Stimulated activated memory B cell treated with anti-CD40 and anti-IgM and Interleukin-4, amounts not matched to agents 10 μg/mL and 1 μg/mL and 100 μg/mL, for 72 hours (primary cell): ENCODE results near the gene COL4A4.
"Not testable (repeated sequence)": the region's sequence is repeated elsewhere in the genome, so short reads cannot be mapped to it uniquely, and the experiment has no call there.

Experiments
- ATAC-seq: fragments of 150-1000 bp; cut with Tn5 transposase; 2 replicates; pipeline ENCODE4 v1.10.0; 2021
- H3K27ac Mint-ChIP-seq: one replicate; pipeline ENCODE4 v1.8.0; 2022; ENCODE audit warnings: mild to moderate bottlenecking, mixed read lengths
- H3K27me3 Mint-ChIP-seq: one replicate; pipeline ENCODE4 v1.8.0; 2022; ENCODE audit warnings: mixed read lengths
- H3K36me3 Mint-ChIP-seq: one replicate; pipeline ENCODE4 v1.8.0; 2022; ENCODE audit warnings: mixed read lengths
- H3K4me1 Mint-ChIP-seq: one replicate; pipeline ENCODE4 v1.8.0; 2022; ENCODE audit warnings: mixed read lengths
- H3K4me3 Mint-ChIP-seq: one replicate; pipeline ENCODE4 v1.8.0; 2022; ENCODE audit warnings: mild to moderate bottlenecking, moderate library complexity, mixed read lengths
- H3K9me3 Mint-ChIP-seq: one replicate; pipeline ENCODE4 v1.8.0; 2022; ENCODE audit warnings: mixed read lengths

The COL4A4 gene

DNA sequence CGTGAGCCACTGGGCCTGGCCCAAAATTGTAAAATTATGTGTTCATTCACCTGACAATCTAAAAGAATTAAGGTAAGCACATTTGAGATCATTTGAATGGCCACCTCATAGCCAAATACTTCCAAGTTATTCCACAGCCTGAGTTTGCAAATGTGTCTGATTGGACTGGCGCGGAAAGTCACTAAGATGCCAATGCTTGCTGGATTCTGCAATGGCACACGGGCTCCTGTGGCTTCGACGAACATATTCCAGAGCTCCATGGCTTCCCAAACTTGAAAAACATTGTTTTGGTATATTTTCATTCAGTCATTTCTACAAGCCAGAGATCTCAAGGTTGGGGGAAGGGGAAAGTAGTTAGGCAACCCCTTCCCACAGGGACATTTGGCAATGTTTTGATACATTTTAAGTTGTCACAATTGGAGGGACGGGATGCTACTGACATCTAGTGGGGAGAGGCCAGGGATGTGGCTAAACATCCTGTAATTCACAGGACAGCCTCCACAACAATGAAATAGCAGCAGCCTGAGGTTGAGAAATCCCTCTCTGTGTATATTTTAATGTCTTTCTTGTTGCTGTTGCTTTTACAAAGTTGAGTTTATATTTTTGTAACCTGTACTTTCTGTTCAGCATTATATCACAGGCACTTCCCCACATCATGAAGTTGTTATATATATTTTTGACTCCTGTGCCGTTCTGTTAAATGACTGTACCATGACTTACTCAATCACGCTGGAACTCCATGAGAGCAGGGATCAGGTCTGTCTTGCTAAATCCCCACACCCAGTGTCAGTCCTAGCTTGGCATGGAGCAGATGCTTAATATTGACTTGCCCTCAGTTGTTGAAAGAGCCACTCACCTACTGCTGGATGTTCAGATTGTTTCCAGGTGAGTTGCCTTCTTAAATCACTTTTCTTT lies 56.9 kb downstream of the COL4A4 start:
- no peak overlapping the region for H3K27ac Mint-ChIP-seq
- H3K27me3 Mint-ChIP-seq = no peaks in the 10 kb centered on the region
- peaks cover 17% of the 10 kb centered on the region for H3K36me3 Mint-ChIP-seq
- no peak overlapping the region for H3K4me3 Mint-ChIP-seq
- no peaks in the 10 kb centered on the region for H3K4me1 Mint-ChIP-seq
- ATAC-seq = no peak
- no peaks in the 10 kb centered on the region for H3K9me3 Mint-ChIP-seq

DNA sequence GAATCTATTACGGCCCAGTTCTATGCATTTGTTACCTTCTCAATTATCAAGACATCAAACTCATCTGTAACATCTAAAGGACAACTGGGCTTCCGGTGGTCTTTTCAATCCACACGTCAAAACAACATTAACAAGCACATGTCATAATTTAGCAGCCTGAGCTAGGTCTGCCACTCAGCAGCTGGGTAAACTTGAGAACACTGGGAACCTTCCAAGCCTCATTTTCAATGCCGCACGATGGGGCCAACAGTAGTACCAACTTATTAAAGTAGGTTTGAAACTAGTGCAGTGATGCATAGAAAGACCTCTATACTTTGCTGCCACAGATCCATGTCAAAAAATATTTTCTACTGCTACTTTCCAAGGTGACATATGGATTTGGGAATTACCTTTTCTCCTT lies 60.4 kb downstream of the COL4A4 start:
- ATAC-seq = no peak
- Mint-ChIP-seq H3K4me3 (no peak overlapping the region), H3K27ac (no peak overlapping the region), H3K36me3 (peaks cover 16% of the 10 kb centered on the region), H3K4me1 (no peaks in the 10 kb centered on the region), H3K27me3 (no peaks in the 10 kb centered on the region), H3K9me3 (no peaks in the 10 kb centered on the region)

DNA sequence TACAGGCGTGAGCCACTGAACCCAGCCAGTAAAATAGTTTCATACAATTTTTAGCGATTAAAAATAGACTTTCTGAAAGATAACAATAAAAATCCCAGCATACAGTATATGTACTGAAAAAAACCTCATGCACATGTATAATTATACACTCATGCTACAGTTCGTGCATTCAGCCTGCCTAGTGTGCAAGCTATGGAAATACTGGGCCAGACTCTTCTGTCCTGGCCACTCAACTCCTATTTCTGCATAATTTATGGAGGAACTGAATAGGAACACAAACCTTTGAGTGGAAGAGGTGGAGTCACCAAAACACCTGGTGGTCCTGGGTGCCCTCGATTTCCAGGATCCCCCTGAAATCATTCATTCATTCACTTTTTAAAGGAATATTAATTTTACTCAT lies 64.7 kb downstream of the COL4A4 start:
- Mint-ChIP-seq H3K4me3 (no peak overlapping the region), H3K27me3 (no peaks in the 10 kb centered on the region), H3K27ac (no peak overlapping the region), H3K9me3 (no peaks in the 10 kb centered on the region), H3K4me1 (no peaks in the 10 kb centered on the region), H3K36me3 (peaks cover 27% of the 10 kb centered on the region)
- ATAC-seq = no peak

DNA sequence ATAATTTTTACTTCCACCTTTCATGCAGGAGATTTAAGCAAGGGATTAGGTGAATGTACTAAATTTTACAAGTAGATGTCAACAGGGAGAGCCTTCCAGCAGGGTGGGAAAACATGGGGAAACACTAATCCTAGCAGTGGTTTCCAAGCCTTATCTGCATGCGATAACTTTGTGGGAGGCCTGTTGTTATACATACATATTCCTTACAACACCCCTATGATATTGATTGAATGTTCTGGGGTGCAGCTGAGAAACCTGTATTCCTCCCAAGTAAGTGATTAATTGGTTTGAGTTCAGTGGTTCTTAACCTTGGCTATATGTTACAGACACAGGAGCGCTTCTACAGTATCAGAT lies 65.9 kb downstream of the COL4A4 start:
- Mint-ChIP-seq H3K36me3 (peaks cover 39% of the 10 kb centered on the region), H3K27me3 (no peaks in the 10 kb centered on the region), H3K27ac (no peak overlapping the region), H3K4me3 (no peak overlapping the region), H3K4me1 (no peaks in the 10 kb centered on the region), H3K9me3 (no peaks in the 10 kb centered on the region)
- ATAC-seq = no peak

DNA sequence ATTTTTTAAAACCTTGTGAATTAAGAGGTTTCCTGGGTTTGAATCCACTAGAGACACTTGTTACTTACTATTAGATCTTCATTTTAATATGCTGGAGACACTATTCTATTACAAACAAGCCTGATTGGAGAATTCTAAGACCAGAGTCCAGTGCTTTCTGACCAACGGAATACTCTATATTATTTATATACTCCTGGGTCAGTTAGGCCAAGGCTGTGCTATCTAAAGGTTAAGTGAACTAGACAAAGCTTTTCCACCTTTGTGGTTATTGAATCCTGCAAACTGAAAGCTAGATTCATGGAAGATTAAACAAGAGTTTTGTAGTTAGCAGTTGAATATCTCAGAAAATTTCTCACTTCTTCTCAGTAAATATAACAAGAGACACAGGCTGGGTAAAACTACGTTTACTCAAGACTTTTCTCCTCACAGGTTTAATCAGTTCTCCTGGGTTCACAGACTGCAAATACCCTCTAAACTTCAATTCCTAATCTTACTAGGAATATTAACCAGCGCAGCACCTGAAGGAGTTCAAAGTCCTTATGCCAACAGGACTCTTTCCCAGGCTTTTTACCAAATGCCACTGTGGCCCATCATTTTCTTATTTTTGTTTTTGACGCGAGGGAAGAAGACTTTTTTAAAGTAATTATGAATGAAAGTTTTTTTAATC lies 66.4 kb downstream of the COL4A4 start:
- H3K4me1 Mint-ChIP-seq = no peaks in the 10 kb centered on the region
- peaks cover 44% of the 10 kb centered on the region for H3K36me3 Mint-ChIP-seq
- H3K9me3 Mint-ChIP-seq = no peaks in the 10 kb centered on the region
- no peak overlapping the region for H3K4me3 Mint-ChIP-seq
- no peaks in the 10 kb centered on the region for H3K27me3 Mint-ChIP-seq
- H3K27ac Mint-ChIP-seq = no peak overlapping the region
- ATAC-seq = no peak

DNA sequence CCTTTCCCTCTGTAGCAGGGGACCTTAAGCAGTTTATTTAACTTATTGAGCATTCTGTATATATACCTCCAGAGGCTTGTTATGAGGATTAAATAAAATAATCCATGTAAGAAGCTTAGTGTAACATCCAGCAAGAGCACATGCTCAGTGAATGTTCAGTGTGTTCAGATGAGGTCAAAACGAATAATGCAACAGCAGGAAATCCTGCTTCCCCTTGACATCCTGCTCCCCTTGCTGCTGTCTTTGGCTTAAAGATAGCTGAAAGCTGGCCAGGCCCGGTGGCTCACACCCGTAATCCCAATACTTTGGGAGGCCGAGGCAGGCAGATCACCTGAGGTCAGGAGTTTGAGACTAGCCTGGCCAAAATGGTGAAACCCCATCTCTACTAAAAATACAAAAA lies 68.7 kb downstream of the COL4A4 start:
- H3K4me1 Mint-ChIP-seq = no peaks in the 10 kb centered on the region
- no peak for ATAC-seq
- no peaks in the 10 kb centered on the region for H3K9me3 Mint-ChIP-seq
- no peaks in the 10 kb centered on the region for H3K27me3 Mint-ChIP-seq
- H3K27ac Mint-ChIP-seq = no peak overlapping the region
- peaks cover 45% of the 10 kb centered on the region for H3K36me3 Mint-ChIP-seq
- no peak overlapping the region for H3K4me3 Mint-ChIP-seq

DNA sequence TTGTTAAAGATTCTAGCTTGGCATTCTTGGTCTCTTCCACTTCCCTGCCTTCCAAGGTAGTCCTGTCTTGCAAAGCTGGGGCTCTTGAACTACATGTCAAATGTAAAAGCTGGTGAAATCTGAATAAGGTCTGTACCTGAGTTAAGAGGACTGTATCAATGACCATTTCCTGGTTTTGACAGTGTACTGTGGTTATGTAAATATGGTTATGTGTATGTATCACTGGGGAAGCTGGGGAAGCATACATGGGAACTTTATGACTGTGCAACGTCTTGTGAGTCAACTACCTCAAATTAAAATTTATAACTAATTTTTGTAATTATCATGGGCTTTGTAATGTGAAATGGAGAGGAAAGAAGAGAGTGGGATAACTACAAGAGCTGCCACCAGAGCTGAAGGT lies 81.7 kb downstream of the COL4A4 start:
- peaks cover 86% of the 10 kb centered on the region for H3K36me3 Mint-ChIP-seq

DNA sequence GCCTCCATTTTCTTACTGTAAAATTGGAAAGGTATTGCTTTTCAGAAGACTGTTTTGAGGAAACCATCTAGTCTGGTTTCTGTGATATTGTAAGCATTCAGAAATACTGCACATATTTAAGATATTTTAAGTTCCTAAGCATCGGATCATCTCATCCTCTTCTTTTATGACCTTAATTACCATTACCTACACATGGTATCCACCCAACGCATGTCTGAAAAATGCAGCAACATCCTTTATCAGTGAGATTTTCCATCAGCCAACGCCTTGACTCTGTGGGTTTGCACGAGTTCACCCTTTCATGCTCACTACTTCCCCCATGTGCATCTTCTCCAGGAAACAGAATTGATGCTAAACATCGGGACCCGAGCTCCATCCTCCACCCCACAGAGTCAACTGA lies 84.3 kb downstream of the COL4A4 start:
- ATAC-seq = no peak
- Mint-ChIP-seq H3K4me1 (peaks cover 21% of the 10 kb centered on the region), H3K9me3 (peaks cover 6% of the 10 kb centered on the region), H3K4me3 (no peak overlapping the region), H3K27ac (no peak overlapping the region), H3K27me3 (no peaks in the 10 kb centered on the region), H3K36me3 (peaks cover 90% of the 10 kb centered on the region)

More for the DNA sequence above, 81.7 kb downstream of the COL4A4 start:
- Mint-ChIP-seq H3K27me3 (no peaks in the 10 kb centered on the region), H3K27ac (peak overlapping the region; percentile 54), H3K9me3 (peaks cover 4% of the 10 kb centered on the region), H3K4me3 (no peak overlapping the region), H3K4me1 (peaks cover 7% of the 10 kb centered on the region)
- ATAC-seq = peak; percentile 64

DNA sequence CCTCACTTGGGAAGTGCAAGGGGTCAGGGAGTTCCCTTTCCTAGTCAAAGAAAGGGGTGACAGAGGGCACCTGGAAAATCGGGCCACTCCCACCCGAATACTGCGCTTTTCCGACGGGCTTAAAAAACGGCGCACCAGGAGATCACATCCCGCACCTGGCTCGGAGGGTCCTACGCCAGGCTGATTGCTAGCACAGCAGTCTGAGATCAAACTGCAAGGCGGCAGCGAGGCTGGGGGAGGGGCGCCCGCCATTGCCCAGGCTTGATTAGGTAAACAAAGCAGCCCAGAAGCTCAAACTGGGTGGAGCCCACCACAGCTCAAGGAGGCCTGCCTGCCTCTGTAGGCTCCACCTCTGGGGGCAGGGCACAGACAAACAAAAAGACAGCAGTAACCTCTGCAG lies 98.9 kb downstream of the COL4A4 start:
- not testable (repeated sequence) for H3K4me1 Mint-ChIP-seq, H3K27me3 Mint-ChIP-seq, H3K27ac Mint-ChIP-seq, H3K9me3 Mint-ChIP-seq, ATAC-seq, H3K4me3 Mint-ChIP-seq
- H3K36me3 Mint-ChIP-seq = peaks cover 36% of the 10 kb centered on the region

DNA sequence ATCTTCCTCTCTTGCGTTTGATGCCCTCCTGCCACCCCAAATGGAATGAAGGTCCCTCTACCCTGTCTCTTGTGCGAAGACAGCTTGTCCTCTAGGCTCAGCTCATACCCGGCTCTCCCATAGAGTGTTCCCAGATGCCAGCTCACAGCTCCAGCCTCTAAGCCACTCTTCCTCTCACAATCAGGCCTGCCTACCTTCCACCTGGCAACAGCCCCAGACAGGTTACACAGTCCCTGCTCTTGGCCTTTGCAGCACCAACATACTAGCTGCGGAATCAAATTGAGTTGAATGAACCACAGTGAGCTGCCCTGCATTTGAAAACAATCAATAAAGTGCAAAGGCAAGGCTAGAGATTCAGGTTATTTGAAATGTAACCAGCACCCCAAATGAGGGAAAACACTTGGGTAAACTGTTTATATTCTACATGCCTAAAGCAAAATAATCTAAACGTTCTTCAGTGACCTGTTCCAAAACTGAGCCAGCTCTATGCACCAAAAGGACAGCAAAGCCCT lies 105.1 kb downstream of the COL4A4 start:
- peaks cover 40% of the 10 kb centered on the region for H3K36me3 Mint-ChIP-seq
- no peak for ATAC-seq
- no peaks in the 10 kb centered on the region for H3K27me3 Mint-ChIP-seq
- no peaks in the 10 kb centered on the region for H3K9me3 Mint-ChIP-seq
- H3K4me1 Mint-ChIP-seq = peaks cover 7% of the 10 kb centered on the region
- no peak overlapping the region for H3K4me3 Mint-ChIP-seq
- H3K27ac Mint-ChIP-seq = no peak overlapping the region

DNA sequence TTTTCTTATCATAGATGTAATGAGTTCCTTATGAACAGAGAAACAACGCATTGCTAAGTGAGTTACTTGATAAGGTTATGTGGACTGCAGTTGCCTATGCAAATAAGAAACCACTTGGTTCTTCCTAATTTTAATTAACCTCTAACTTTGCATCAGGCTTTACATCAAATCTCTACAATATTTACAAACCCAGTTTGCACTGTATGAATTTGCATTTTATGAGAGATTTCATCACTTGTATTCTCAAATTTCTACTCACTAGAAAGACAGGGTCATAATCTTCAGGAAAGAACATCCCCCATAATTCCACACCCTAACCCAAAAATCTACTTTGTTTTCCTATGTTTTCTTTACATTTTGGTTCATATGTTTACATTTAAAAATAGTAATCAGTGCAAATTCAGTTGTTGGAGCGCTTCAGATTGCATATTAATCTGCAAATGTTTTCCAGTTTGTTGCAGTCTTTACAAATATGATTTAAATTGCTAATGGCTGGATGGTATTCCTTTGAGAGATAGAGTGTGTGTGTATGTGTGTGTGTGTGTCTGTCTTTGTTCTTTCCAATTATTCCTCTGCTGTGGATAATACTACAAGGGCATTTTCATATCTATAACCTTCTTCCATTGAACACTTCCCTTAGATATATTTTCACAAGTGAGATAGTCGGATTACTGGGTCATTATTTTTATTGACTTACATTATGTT lies 106.1 kb downstream of the COL4A4 start:
- Mint-ChIP-seq H3K36me3 (peaks cover 40% of the 10 kb centered on the region), H3K27ac (no peak overlapping the region), H3K4me1 (peaks cover 7% of the 10 kb centered on the region), H3K4me3 (no peak overlapping the region), H3K27me3 (no peaks in the 10 kb centered on the region), H3K9me3 (no peaks in the 10 kb centered on the region)
- ATAC-seq = no peak

DNA sequence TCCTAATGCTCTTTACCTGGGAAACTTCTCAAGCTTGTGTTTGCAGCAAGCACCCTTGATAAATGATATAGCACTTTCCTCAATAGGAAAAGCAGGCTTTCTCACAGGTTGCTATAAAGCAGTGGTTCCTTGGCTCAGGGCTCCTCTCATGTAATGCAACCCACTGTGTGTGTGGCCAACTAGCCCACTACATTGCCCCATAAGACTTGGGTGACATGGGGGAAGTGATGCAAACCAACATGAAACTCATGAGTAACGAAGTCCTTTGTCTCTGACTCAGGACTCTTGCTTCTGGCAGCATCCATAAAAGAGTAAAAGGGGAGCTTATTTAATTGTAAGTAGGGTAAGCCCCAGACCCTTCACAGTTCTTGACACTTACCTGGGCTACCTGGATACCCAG lies 106.9 kb downstream of the COL4A4 start:
- no peaks in the 10 kb centered on the region for H3K9me3 Mint-ChIP-seq
- no peak overlapping the region for H3K27ac Mint-ChIP-seq
- no peaks in the 10 kb centered on the region for H3K27me3 Mint-ChIP-seq
- H3K4me3 Mint-ChIP-seq = no peak overlapping the region
- H3K4me1 Mint-ChIP-seq = peaks cover 7% of the 10 kb centered on the region
- peaks cover 48% of the 10 kb centered on the region for H3K36me3 Mint-ChIP-seq
- ATAC-seq = no peak

DNA sequence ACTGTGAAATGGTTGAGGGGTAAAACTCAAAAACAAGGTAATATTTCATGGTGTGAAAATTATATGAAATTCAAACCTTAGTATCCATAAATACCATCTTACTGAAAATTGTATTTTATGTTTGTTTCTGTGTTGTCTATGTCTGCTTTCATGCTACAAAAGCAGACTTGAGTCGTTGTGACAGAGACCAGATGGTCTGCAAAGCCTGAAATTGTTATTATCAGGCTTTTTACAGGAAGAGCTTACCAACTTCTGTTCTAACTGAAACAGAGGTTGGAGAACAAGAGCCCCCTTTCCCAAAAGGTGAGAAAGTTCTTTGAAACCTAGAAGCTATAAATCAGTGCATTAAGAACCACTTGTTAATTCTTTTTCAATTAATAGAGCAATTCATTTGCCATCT lies 110.0 kb downstream of the COL4A4 start:
- Mint-ChIP-seq H3K27me3 (no peaks in the 10 kb centered on the region), H3K4me1 (peaks cover 7% of the 10 kb centered on the region), H3K4me3 (no peak overlapping the region), H3K9me3 (no peaks in the 10 kb centered on the region), H3K27ac (no peak overlapping the region), H3K36me3 (peaks cover 56% of the 10 kb centered on the region)
- ATAC-seq = no peak

DNA sequence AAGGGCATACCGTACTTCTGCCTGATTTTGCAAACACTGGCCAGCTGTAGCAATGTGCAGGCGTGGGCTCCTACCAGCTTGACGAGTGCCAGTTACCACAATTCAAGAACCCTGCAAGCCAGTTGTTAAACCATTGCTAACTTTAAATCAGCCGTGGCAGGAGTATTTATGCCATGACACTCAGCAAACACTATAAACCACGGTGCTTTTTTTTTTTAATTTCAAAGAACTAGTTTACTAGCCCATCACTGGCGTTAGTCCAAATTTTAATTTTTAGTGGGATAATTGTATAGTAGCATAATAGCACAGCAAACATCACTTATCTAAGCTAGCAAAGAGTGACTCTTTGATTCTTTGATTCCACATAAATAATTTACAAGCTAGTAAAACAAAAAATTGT lies 111.1 kb downstream of the COL4A4 start:
- Mint-ChIP-seq H3K4me1 (peaks cover under 1% of the 10 kb centered on the region), H3K27ac (no peak overlapping the region), H3K9me3 (no peaks in the 10 kb centered on the region), H3K27me3 (no peaks in the 10 kb centered on the region), H3K4me3 (no peak overlapping the region), H3K36me3 (peaks cover 53% of the 10 kb centered on the region)
- no peak for ATAC-seq

DNA sequence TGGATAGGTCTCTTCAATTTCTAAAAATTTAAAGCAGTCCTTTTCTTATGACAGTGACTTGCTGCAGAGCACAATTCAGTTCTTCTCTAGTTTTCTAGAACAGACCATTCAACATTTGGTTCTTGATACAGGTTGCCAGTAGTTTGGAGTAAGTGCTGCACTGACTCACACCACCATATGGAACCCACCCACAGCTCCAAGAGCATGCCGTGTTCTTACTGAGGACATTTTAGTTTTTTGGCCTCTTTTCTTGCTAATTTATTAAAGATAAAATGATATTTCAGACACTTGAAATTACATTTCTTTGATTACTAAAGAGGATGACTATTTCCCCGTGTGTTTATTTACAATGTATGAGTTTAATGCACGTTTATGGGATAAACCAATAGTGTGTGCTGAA lies 120.0 kb downstream of the COL4A4 start:
- Mint-ChIP-seq H3K9me3 (no peaks in the 10 kb centered on the region), H3K27ac (no peak overlapping the region), H3K27me3 (no peaks in the 10 kb centered on the region), H3K4me1 (no peaks in the 10 kb centered on the region), H3K4me3 (no peak overlapping the region), H3K36me3 (peaks cover 68% of the 10 kb centered on the region)
- no peak for ATAC-seq
